GM12875 (cell line): ENCODE data around the gene GBE1.

Experiments used
- H3K4me3 ChIP-seq: one replicate; pipeline ENCODE4 v1.5.1; 2011; ENCODE audit warnings: low read depth, low read length, control low read depth
- CTCF ChIP-seq: IDR thresholded peaks from 2 replicates; pipeline ENCODE4 v1.5.1; 2011; ENCODE audit warnings: low read depth, mild to moderate bottlenecking, control low read depth, inconsistent platforms, low read length, moderate library complexity, borderline replicate concordance; ENCODE audit not compliant: insufficient read depth

The GBE1 gene

GRCh38 chr3:81702126-81702525 is 59.3 kb downstream of the GBE1 start:
- no peak for TF ChIP-seq CTCF
- no peak overlapping the region for H3K4me3 ChIP-seq

- H3K4me3 ChIP-seq = no peak overlapping the region
- no peak for TF ChIP-seq CTCF
Observed at GRCh38 chr3:81699536-81700320, 61.7 kb downstream of the GBE1 start.

- H3K4me3 ChIP-seq = no peak overlapping the region
- no peak for TF ChIP-seq CTCF
Observed at GRCh38 chr3:81696090-81696489, 65.4 kb downstream of the GBE1 start.

DNA sequence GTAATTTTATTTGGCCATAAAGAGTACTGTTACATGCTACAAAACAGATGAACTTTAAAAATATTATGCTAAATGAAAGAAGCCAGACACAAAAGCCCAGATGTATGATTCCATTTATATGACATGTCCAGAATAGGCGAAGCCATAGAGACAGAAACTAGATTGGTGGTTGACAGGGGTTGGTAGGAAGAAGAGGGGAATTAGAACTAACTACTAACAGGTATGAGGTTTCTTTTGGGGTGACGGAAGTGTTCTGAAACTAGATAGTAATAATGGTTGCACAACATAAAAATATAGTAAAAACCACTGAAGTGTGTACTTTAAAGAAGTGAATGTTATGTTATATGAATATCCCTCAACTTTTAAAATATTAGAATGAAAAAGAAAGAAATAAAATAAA is 66.1 kb downstream of the GBE1 start:
- H3K4me3 ChIP-seq = no peak overlapping the region
- no peak for TF ChIP-seq CTCF

GRCh38 chr3:81694662-81695061 is 66.8 kb downstream of the GBE1 start:
- no peak overlapping the region for H3K4me3 ChIP-seq
- TF ChIP-seq CTCF = no peak

DNA sequence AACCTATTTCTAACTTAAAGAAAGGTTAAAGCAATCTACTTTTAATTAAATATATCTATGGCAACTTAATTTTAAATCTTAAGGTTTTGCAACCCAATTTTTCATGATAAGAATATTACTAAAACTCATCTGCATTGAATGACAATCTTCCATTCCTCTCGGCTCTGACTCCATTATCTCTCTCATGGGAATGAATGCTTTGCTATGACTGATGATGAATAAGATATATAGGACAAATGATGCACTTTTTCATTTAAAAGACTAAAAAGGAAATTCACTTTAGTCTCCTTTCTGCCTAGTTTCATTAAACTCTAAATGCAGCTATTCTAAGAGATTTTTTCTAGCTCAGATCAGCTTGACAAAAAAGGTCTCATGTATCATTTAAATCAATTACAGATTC is 68.7 kb downstream of the GBE1 start:
- TF ChIP-seq CTCF = no peak
- no peak overlapping the region for H3K4me3 ChIP-seq

GRCh38 chr3:81689617-81690016 is 71.8 kb downstream of the GBE1 start:
- no peak for TF ChIP-seq CTCF
- H3K4me3 ChIP-seq = no peak overlapping the region
